BJ (cell line): Measurements from ENCODE around the gene FN3KRP. TPM values are rescaled to one million over a fixed set of nuclear protein-coding genes. Genes with fewer than 3 reads are reported as not detected.

Source experiments
- CTCF ChIA-PET: fragments of 350-600 bp; formaldehyde crosslinking; extraction: SDS; loops from one replicate; lab custom pipeline; 2021; ENCODE audit warnings: antibody characterized with exemption, inconsistent platforms; lab: Yijun Ruan, JAX
- POLR2A ChIA-PET: fragments of 300-600 bp; sonication (Branson Sonifier 250); formaldehyde crosslinking; extraction: SDS; loops from one replicate; lab custom pipeline; 2021; ENCODE audit warnings: antibody characterized with exemption; lab: Charles Lee
- DNase-seq: peaks from one replicate; pipeline ENCODE4 v3.0.0-alpha.2; 2011; ENCODE audit warnings: low read depth
- H3K27me3 ChIP-seq: 2 replicates; pipeline ENCODE4 v1.6.0; 2011; ENCODE audit warnings: low read length; ENCODE audit not compliant: control insufficient read depth, insufficient read depth
- H3K36me3 ChIP-seq: 2 replicates; pipeline ENCODE4 v1.5.1; 2011; ENCODE audit warnings: low read length; ENCODE audit not compliant: control insufficient read depth, insufficient read depth
- H3K4me3 ChIP-seq: 2 replicates; pipeline ENCODE4 v1.5.1; 2011; ENCODE audit warnings: low read depth, mild to moderate bottlenecking, control low read depth, low read length
- polyA plus RNA-seq: library from polyadenylated mRNA; depleted of rRNA; stranded (reverse); fragments of >200 nt; gene quantifications from 2 replicates; pipeline ENCODE4 v1.2.3, GENCODE V29; 2011
- TF ChIP-seq, protein P1 (sequence below): IDR thresholded peaks from 2 replicates; pipeline ENCODE4 v1.5.1; 2011; ENCODE audit warnings: low read depth, mild to moderate bottlenecking, control low read depth, inconsistent platforms, low read length, moderate library complexity; ENCODE audit not compliant: insufficient read depth

FN3KRP gene
- polyA plus RNA-seq, 1 experiment = 24.9 TPM

GRCh38 chr17:82694647-82695046, 21.9 kb upstream of the FN3KRP start:
- CTCF ChIA-PET = no interaction called here
- DNase-seq = no peak
- Histone ChIP-seq H3K27me3 (peaks cover 2% of the 10 kb centered on the region; the same call in 1 of the 2 replicates), H3K36me3 (no peaks in the 10 kb centered on the region), H3K4me3 (no peak overlapping the region)
- TF ChIP-seq, protein P1, sequence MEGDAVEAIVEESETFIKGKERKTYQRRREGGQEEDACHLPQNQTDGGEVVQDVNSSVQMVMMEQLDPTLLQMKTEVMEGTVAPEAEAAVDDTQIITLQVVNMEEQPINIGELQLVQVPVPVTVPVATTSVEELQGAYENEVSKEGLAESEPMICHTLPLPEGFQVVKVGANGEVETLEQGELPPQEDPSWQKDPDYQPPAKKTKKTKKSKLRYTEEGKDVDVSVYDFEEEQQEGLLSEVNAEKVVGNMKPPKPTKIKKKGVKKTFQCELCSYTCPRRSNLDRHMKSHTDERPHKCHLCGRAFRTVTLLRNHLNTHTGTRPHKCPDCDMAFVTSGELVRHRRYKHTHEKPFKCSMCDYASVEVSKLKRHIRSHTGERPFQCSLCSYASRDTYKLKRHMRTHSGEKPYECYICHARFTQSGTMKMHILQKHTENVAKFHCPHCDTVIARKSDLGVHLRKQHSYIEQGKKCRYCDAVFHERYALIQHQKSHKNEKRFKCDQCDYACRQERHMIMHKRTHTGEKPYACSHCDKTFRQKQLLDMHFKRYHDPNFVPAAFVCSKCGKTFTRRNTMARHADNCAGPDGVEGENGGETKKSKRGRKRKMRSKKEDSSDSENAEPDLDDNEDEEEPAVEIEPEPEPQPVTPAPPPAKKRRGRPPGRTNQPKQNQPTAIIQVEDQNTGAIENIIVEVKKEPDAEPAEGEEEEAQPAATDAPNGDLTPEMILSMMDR = no peak
- POLR2A ChIA-PET = no interaction called here

DNA sequence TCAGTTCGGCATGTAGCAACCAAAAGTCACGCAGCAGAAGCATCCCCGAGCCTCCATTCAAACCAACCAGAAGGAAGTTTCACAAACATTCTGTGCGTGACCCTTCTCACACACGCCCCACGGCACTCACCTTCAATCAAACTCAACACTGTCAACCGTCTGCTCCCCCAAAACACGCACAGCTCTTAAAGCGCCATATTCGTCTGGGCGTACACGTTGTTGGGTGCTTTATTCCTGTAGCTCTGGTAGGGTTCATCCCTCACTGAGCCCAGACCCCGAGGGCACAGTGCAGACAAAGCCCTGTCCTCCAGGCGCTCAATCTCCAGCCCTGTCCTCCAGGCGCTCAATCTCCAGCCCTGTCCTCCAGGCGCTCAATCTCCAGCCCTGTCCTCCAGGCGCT, 20.2 kb upstream of the FN3KRP start:
- Histone ChIP-seq H3K4me3 (no peak overlapping the region), H3K27me3 (peaks cover 2% of the 10 kb centered on the region; the same call in 1 of the 2 replicates), H3K36me3 (no peaks in the 10 kb centered on the region)
- ChIA-PET CTCF (no interaction called here), POLR2A (no interaction called here)
- TF ChIP-seq, protein P1 = no peak
- no peak for DNase-seq

- CTCF ChIA-PET = interaction anchor here (0.5 to 0.7 kb wide), 3 partner anchors 19 to 273 kb away, joined by 3 to 4 read pairs (median 3); partner anchors contain the start of gene FN3KRP
- peak overlapping the region; percentile 64 for H3K4me3 ChIP-seq
- H3K27me3 ChIP-seq = peaks cover 2% of the 10 kb centered on the region; the same call in 1 of the 2 replicates
- TF ChIP-seq, protein P1 = no peak
- POLR2A ChIA-PET = no interaction called here
- no peaks in the 10 kb centered on the region for H3K36me3 ChIP-seq
- DNase-seq = no peak
Observed at GRCh38 chr17:82696916-82697807, 19.3 kb upstream of the FN3KRP start.

GRCh38 chr17:82697808-82698064, 18.8 kb upstream of the FN3KRP start:
- H3K4me3 ChIP-seq = peak overlapping the region; percentile 64
- H3K36me3 ChIP-seq = no peaks in the 10 kb centered on the region
- TF ChIP-seq, protein P1 = no peak
- ChIA-PET POLR2A (no interaction called here), CTCF (interaction anchor here (0.7 kb wide), 1 partner anchor 19 kb away, joined by 3 read pairs; the partner anchor contains the start of gene FN3KRP)
- no peak for DNase-seq
- H3K27me3 ChIP-seq = peaks cover 2% of the 10 kb centered on the region; the same call in 1 of the 2 replicates
